OCI-LY3 (cell line): ENCODE measurements around the gene PAXIP1.

Experiments
- CTCF ChIP-seq: fragments of 200-600, 300-600 bp; sonication (generic); IDR thresholded peaks from 2 replicates; pipeline ENCODE4 v1.5.1; 2014; ENCODE audit warnings: antibody characterized with exemption, low read length, low read depth
- EZH2phosphoT487 ChIP-seq: fragments of 200-600 bp; shearing (Covaris generic); IDR thresholded peaks from 2 replicates; pipeline ENCODE4 v1.6.1; 2018; ENCODE audit warnings: antibody characterized with exemption, mixed run types, low read depth

- TF ChIP-seq CTCF (no peak), EZH2phosphoT487 (no peak)
Measured at GRCh38 chr7:154912871-154913637, 89.9 kb downstream of the PAXIP1 start.
